GM23338 (cell line): ENCODE results near the gene DDX4. TPM values are rescaled to one million over a fixed set of nuclear protein-coding genes. Genes with fewer than 3 reads are reported as not detected.
A peak's percentile ranks its signal among the peaks of the same experiment; 100 is the strongest.

Experiments
- ATAC-seq: fragments of 200-7000 bp; cut with Tn5 transposase; 3 replicates; pipeline ENCODE4 v1.9.1; 2020
- DNase-seq: peaks from one replicate; pipeline ENCODE4 v3.0.0-alpha.2; 2015; ENCODE audit warnings: low spot score
- H2AFZ ChIP-seq: fragments of 200-600 bp; sonication (generic); 2 replicates; pipeline ENCODE4 v1.8.0; 2016; ENCODE audit warnings: antibody characterized with exemption, mild to moderate bottlenecking, moderate library complexity
- H3F3A ChIP-seq: fragments of 200-600 bp; sonication (generic); replicated peaks from 2 replicates; pipeline ENCODE4 v1.8.0; 2017; ENCODE audit warnings: antibody characterized with exemption, mixed run types, low read depth
- H3K27ac ChIP-seq: fragments of 200-600 bp; sonication (generic); 2 replicates; pipeline ENCODE4 v1.6.1; 2016; ENCODE audit warnings: low read depth
- H3K27me3 ChIP-seq: fragments of 200-600 bp; sonication (generic); 2 replicates; pipeline ENCODE4 v1.8.0; 2016; ENCODE audit warnings: mild to moderate bottlenecking, mixed run types, moderate library complexity; ENCODE audit not compliant: insufficient read depth
- H3K36me3 ChIP-seq: fragments of 200-600 bp; sonication (generic); 2 replicates; pipeline ENCODE4 v1.8.0; 2016; ENCODE audit warnings: mild to moderate bottlenecking; ENCODE audit not compliant: insufficient read depth
- H3K4me1 ChIP-seq: fragments of 200-600 bp; sonication (generic); 2 replicates; pipeline ENCODE4 v1.8.0; 2016; ENCODE audit warnings: mild to moderate bottlenecking, moderate library complexity; ENCODE audit not compliant: insufficient read depth
- H3K4me2 ChIP-seq: fragments of 200-600 bp; sonication (generic); 2 replicates; pipeline ENCODE4 v1.7.1; 2017; ENCODE audit warnings: mixed run types
- H3K4me3 ChIP-seq: fragments of 200-600 bp; sonication (generic); 2 replicates; pipeline ENCODE4 v1.6.1; 2016; ENCODE audit warnings: mixed run types
- H3K79me2 ChIP-seq: fragments of 200-600 bp; sonication (generic); replicated peaks from 2 replicates; pipeline ENCODE4 v1.8.0; 2017; ENCODE audit warnings: mild to moderate bottlenecking; ENCODE audit not compliant: insufficient read depth
- H3K9me2 ChIP-seq: fragments of 200-600 bp; sonication (generic); 2 replicates; pipeline ENCODE4 v1.8.0; 2017; ENCODE audit not compliant: insufficient read depth
- H4K20me1 ChIP-seq: fragments of 200-600 bp; sonication (generic); replicated peaks from 2 replicates; pipeline ENCODE4 v1.8.0; 2017; ENCODE audit warnings: mild to moderate bottlenecking; ENCODE audit not compliant: insufficient read depth
- H3K27ac Mint-ChIP-seq: 2 replicates; pipeline ENCODE4 v1.8.0; 2020; ENCODE audit warnings: inconsistent platforms, mild to moderate bottlenecking, moderate library complexity, mixed read lengths
- H3K27me3 Mint-ChIP-seq: 3 replicates; pipeline ENCODE4 v1.8.0; 2022; ENCODE audit warnings: low read depth, mild to moderate bottlenecking, moderate library complexity, mixed read lengths, inconsistent platforms; ENCODE audit not compliant: insufficient read depth, poor library complexity
- H3K36me3 Mint-ChIP-seq: 3 replicates; pipeline ENCODE4 v1.8.0; 2021; ENCODE audit warnings: low read depth, mild to moderate bottlenecking, inconsistent platforms, moderate library complexity, mixed read lengths
- H3K4me1 Mint-ChIP-seq: 3 replicates; pipeline ENCODE4 v1.8.0; 2020; ENCODE audit warnings: mild to moderate bottlenecking, inconsistent platforms, mixed read lengths
- H3K4me3 Mint-ChIP-seq: 3 replicates; pipeline ENCODE4 v1.8.0; 2021; ENCODE audit warnings: moderate library complexity, mild to moderate bottlenecking, inconsistent platforms, mixed read lengths
- H3K9me3 Mint-ChIP-seq: 3 replicates; pipeline ENCODE4 v1.8.0; 2020; ENCODE audit warnings: moderate library complexity, mild to moderate bottlenecking, inconsistent platforms, mixed read lengths
- CREB1 ChIP-seq: fragments of 250-450 bp; sonication (Bioruptor Pico); IDR thresholded peaks from 2 replicates; pipeline ENCODE4 v1.5.0; 2020; ENCODE audit warnings: low read depth, mild to moderate bottlenecking, moderate library complexity
- CTCF ChIP-seq, 2 experiments: fragments of 200-600 bp in 1 of 2; sonication (generic) in 1 of 2; conservative IDR thresholded peaks; 2 replicates each; pipeline versions ENCODE4 v1.5.1 to v1.6.1; 2016 to 2017; ENCODE audit warnings: antibody characterized with exemption in 2 of 2, low read depth in 2 of 2, mild to moderate bottlenecking in 2 of 2, moderate library complexity in 1 of 2
- ETS1 ChIP-seq: IDR thresholded peaks from 2 replicates; pipeline ENCODE4 v1.6.1; 2016; ENCODE audit warnings: antibody characterized with exemption
- EZH2 ChIP-seq: fragments of 200-600 bp; sonication (generic); IDR thresholded peaks from one replicate; pipeline ENCODE4 v1.8.0; 2017; ENCODE audit warnings: antibody characterized with exemption, mild to moderate bottlenecking, low read depth; ENCODE audit not compliant: unreplicated experiment
- EZH2phosphoT487 ChIP-seq: fragments of 200-600 bp; sonication (generic); IDR thresholded peaks from one replicate; pipeline ENCODE4 v1.8.1; 2018; ENCODE audit warnings: antibody characterized with exemption; ENCODE audit not compliant: unreplicated experiment
- POLR2AphosphoS5 ChIP-seq: IDR thresholded peaks from 2 replicates; pipeline ENCODE4 v1.6.1; 2016; ENCODE audit warnings: antibody characterized with exemption, low read depth
- STAT1 ChIP-seq: IDR thresholded peaks from one replicate; pipeline ENCODE4 v1.6.1; 2016; ENCODE audit warnings: antibody characterized with exemption; ENCODE audit not compliant: unreplicated experiment
- ZNF462 ChIP-seq: fragments of 250-450 bp; sonication (Bioruptor Pico); IDR thresholded peaks from 2 replicates; pipeline ENCODE4 v1.5.0; 2020; ENCODE audit warnings: mild to moderate bottlenecking, moderate library complexity
- polyA plus RNA-seq: library from polyadenylated mRNA; unstranded; fragments of >200 nt; fragmentation: Nextera tagmentation; extraction: Ambion mirVana; gene quantifications from 2 replicates; pipeline ENCODE4 v1.2.1, GENCODE V29; 2016
- total RNA-seq: library from RNA; depleted of rRNA; stranded (reverse); fragments of >200 nt; shearing (Covaris generic); gene quantifications from 2 replicates; pipeline ENCODE4 v1.2.3, GENCODE V29; 2014

The DDX4 gene
- total and polyA plus RNA-seq, 2 experiments from 2014 or later = 0.83 TPM; not detected in 1

- Mint-ChIP-seq H3K9me3 (no peaks in the 10 kb centered on the region; the same call in 2 of the 3 replicates), H3K4me1 (peaks cover 9% of the 10 kb centered on the region; the same call in 2 of the 3 replicates), H3K27ac (no peak overlapping the region), H3K36me3 (no peaks in the 10 kb centered on the region), H3K4me3 (no peak overlapping the region), H3K27me3 (no peaks in the 10 kb centered on the region)
- ATAC-seq (peak; percentile 64), DNase-seq (no peak)
- H3K36me3 ChIP-seq = no peaks in the 10 kb centered on the region
- no peak for TF ChIP-seq POLR2AphosphoS5
- TF ChIP-seq CTCF (conservative IDR thresholded peaks at IDR 0.05; ENCODE audit: low read depth in 2 of 2) = no peak
- no peak for TF ChIP-seq ETS1
- TF ChIP-seq STAT1 = no peak
- no peak for TF ChIP-seq CREB1 (CRISPR knock-in tag)
- no peak for TF ChIP-seq EZH2
- no peaks in the 10 kb centered on the region for H3F3A ChIP-seq
- no peak overlapping the region for H3K4me2 ChIP-seq
- no peaks in the 10 kb centered on the region for H3K9me2 ChIP-seq
- no peaks in the 10 kb centered on the region for H3K79me2 ChIP-seq
- H3K27me3 ChIP-seq = no peaks in the 10 kb centered on the region
- H3K4me1 ChIP-seq = peaks cover 8% of the 10 kb centered on the region; the same call in 1 of the 2 replicates
- no peak overlapping the region for H3K4me3 ChIP-seq
- no peaks in the 10 kb centered on the region for H4K20me1 ChIP-seq
- peak overlapping the region; percentile 11 for H2AFZ ChIP-seq
- no peak overlapping the region for H3K27ac ChIP-seq
Observed at GRCh38 chr5:55749387-55749786, 11.5 kb downstream of the DDX4 start.

GRCh38 chr5:55750063-55750462 is 12.2 kb downstream of the DDX4 start:
- Histone ChIP-seq H3K27ac (no peak overlapping the region), H3K4me1 (peaks cover 8% of the 10 kb centered on the region; the same call in 1 of the 2 replicates), H2AFZ (peak overlapping the region; percentile 47), H3F3A (no peaks in the 10 kb centered on the region), H3K27me3 (no peaks in the 10 kb centered on the region), H3K36me3 (no peaks in the 10 kb centered on the region), H3K4me3 (no peak overlapping the region), H3K9me2 (no peaks in the 10 kb centered on the region), H4K20me1 (no peaks in the 10 kb centered on the region), H3K79me2 (no peaks in the 10 kb centered on the region), H3K4me2 (no peak overlapping the region)
- no peaks in the 10 kb centered on the region; the same call in 2 of the 3 replicates for H3K9me3 Mint-ChIP-seq
- no peaks in the 10 kb centered on the region for H3K27me3 Mint-ChIP-seq
- DNase-seq (no peak), ATAC-seq (no peak)
- no peak overlapping the region for H3K27ac Mint-ChIP-seq
- H3K36me3 Mint-ChIP-seq = no peaks in the 10 kb centered on the region
- peaks cover 9% of the 10 kb centered on the region; the same call in 2 of the 3 replicates for H3K4me1 Mint-ChIP-seq
- no peak overlapping the region for H3K4me3 Mint-ChIP-seq
- no peak for TF ChIP-seq ZNF462
- TF ChIP-seq ETS1 = no peak
- no peak for TF ChIP-seq EZH2phosphoT487
- no peak for TF ChIP-seq POLR2AphosphoS5
- TF ChIP-seq STAT1 = no peak
- TF ChIP-seq CTCF (conservative IDR thresholded peaks at IDR 0.05; ENCODE audit: low read depth in 2 of 2) = no peak
